Endodermal cell (in vitro differentiated cells): ENCODE data around the gene PRKAG2. TPM values are rescaled to one million over a fixed set of nuclear protein-coding genes. Genes with fewer than 3 reads are reported as not detected.

Source experiments
- DNase-seq: peaks from one replicate; pipeline ENCODE4 v3.0.0-alpha.2; 2017
- H3K27ac ChIP-seq: 2 replicates; pipeline ENCODE4 v1.5.1; 2013; ENCODE audit warnings: mild to moderate bottlenecking, low read depth, low read length, moderate library complexity
- H3K27me3 ChIP-seq: 2 replicates; pipeline ENCODE4 v1.6.1; 2013; ENCODE audit warnings: mild to moderate bottlenecking, low read length, moderate library complexity; ENCODE audit not compliant: insufficient read depth, control insufficient read depth, poor library complexity, severe bottlenecking
- H3K36me3 ChIP-seq: 2 replicates; pipeline ENCODE4 v1.7.0; 2013; ENCODE audit warnings: mild to moderate bottlenecking, low read length, moderate library complexity; ENCODE audit not compliant: control insufficient read depth, insufficient read depth
- H3K4me1 ChIP-seq: one replicate; pipeline ENCODE4 v1.7.0; 2013; ENCODE audit warnings: low read length; ENCODE audit not compliant: control insufficient read depth, insufficient read depth
- H3K4me3 ChIP-seq: 2 replicates; pipeline ENCODE4 v1.5.1; 2013; ENCODE audit warnings: mild to moderate bottlenecking, low read length, moderate library complexity
- H3K9ac ChIP-seq: 2 replicates; pipeline ENCODE4 v1.6.1; 2013; ENCODE audit warnings: mild to moderate bottlenecking, low read length, moderate library complexity; ENCODE audit not compliant: poor library complexity, severe bottlenecking; ENCODE audit errors: extremely low read depth
- H3K9me3 ChIP-seq: 2 replicates; pipeline ENCODE4 v1.6.1; 2013; ENCODE audit warnings: mild to moderate bottlenecking, low read length, moderate library complexity; ENCODE audit not compliant: control insufficient read depth
- H3K27ac Mint-ChIP-seq: 2 replicates; pipeline ENCODE4 v1.8.0; 2020; ENCODE audit warnings: mixed read lengths
- H3K27me3 Mint-ChIP-seq: 2 replicates; pipeline ENCODE4 v1.8.0; 2021; ENCODE audit warnings: mild to moderate bottlenecking, mixed read lengths; ENCODE audit not compliant: insufficient read depth
- H3K36me3 Mint-ChIP-seq: 2 replicates; pipeline ENCODE4 v1.8.0; 2020; ENCODE audit warnings: low read depth, mixed read lengths
- H3K4me1 Mint-ChIP-seq: 2 replicates; pipeline ENCODE4 v1.8.0; 2020; ENCODE audit warnings: mixed read lengths
- H3K4me3 Mint-ChIP-seq: 2 replicates; pipeline ENCODE4 v1.8.0; 2020; ENCODE audit warnings: mild to moderate bottlenecking, moderate library complexity, mixed read lengths
- H3K9me3 Mint-ChIP-seq: 2 replicates; pipeline ENCODE4 v1.8.0; 2020; ENCODE audit warnings: mild to moderate bottlenecking, mixed read lengths
- CTCF ChIP-seq: fragments of 200-600 bp; sonication (generic); conservative IDR thresholded peaks from 2 replicates; pipeline ENCODE4 v1.5.0; 2021; ENCODE audit warnings: antibody characterized with exemption, mild to moderate bottlenecking
- WGBS, 2 experiments: methylation state at CpG; one replicate each; pipeline versions ENCODE4 v1.1.5 to v1.1.7; 2013; ENCODE audit warnings: missing lambda C conversion rate in 2 of 2, mixed read lengths in 1 of 2; ENCODE audit not compliant: insufficient coverage in 1 of 2, insufficient read length in 1 of 2; 5-methylcytosine and 5-hydroxymethylcytosine counted together
- total RNA-seq, 2 donors: library from RNA; stranded (reverse); fragmentation: NEBNext Ultra II Directional in 1 of 2; extraction: Animal tissue kit (Norgen Biotek cat#: 25700) in 1 of 2; gene quantifications; 2 replicates in 1 of 2; 3 replicates in 1 of 2; pipeline ENCODE4 v1.2.1, GENCODE V29; 2021

Gene PRKAG2
- total RNA-seq, 2 donors from 2014 or later: 17.2 to 20.7 TPM

GRCh38 chr7:151728746-151729145 lies 148.2 kb downstream of the PRKAG2 start:
- Histone ChIP-seq H3K27me3 (no peaks in the 10 kb centered on the region), H3K9ac (no peak overlapping the region), H3K27ac (no peak overlapping the region), H3K4me3 (no peak overlapping the region), H3K36me3 (no peaks in the 10 kb centered on the region), H3K4me1 (peaks cover 6% of the 10 kb centered on the region), H3K9me3 (no peaks in the 10 kb centered on the region)
- Mint-ChIP-seq H3K9me3 (no peaks in the 10 kb centered on the region), H3K4me3 (no peak overlapping the region), H3K27me3 (no peaks in the 10 kb centered on the region), H3K27ac (no peak overlapping the region), H3K4me1 (peaks cover 8% of the 10 kb centered on the region), H3K36me3 (no peaks in the 10 kb centered on the region)
- DNase-seq: no peak
- TF ChIP-seq CTCF: no peak
- WGBS, 2 experiments: 95 to 98% methylated on average over 7 to 14 of the region's 14 CpGs

GRCh38 chr7:151728286-151728660 lies 148.6 kb downstream of the PRKAG2 start:
- Mint-ChIP-seq H3K4me1 (peaks cover 8% of the 10 kb centered on the region), H3K36me3 (no peaks in the 10 kb centered on the region), H3K9me3 (no peaks in the 10 kb centered on the region), H3K27ac (no peak overlapping the region), H3K27me3 (no peaks in the 10 kb centered on the region), H3K4me3 (no peak overlapping the region)
- peaks cover 6% of the 10 kb centered on the region for H3K4me1 ChIP-seq
- WGBS, 2 experiments: 90 to 92% methylated on average over 7 to 8 of the region's 8 CpGs
- H3K27me3 ChIP-seq: no peaks in the 10 kb centered on the region
- no peak overlapping the region for H3K27ac ChIP-seq
- H3K4me3 ChIP-seq: no peak overlapping the region
- no peak for DNase-seq
- H3K9ac ChIP-seq: no peak overlapping the region
- H3K9me3 ChIP-seq: no peaks in the 10 kb centered on the region
- no peaks in the 10 kb centered on the region for H3K36me3 ChIP-seq
- TF ChIP-seq CTCF: no peak

- Histone ChIP-seq H3K4me1 (peaks cover 6% of the 10 kb centered on the region), H3K9me3 (no peaks in the 10 kb centered on the region), H3K36me3 (no peaks in the 10 kb centered on the region), H3K27me3 (no peaks in the 10 kb centered on the region), H3K27ac (no peak overlapping the region), H3K9ac (no peak overlapping the region), H3K4me3 (no peak overlapping the region)
- no peaks in the 10 kb centered on the region for H3K9me3 Mint-ChIP-seq
- H3K4me3 Mint-ChIP-seq: no peak overlapping the region
- H3K36me3 Mint-ChIP-seq: no peaks in the 10 kb centered on the region
- no peak for TF ChIP-seq CTCF
- DNase-seq: no peak
- H3K27me3 Mint-ChIP-seq: no peaks in the 10 kb centered on the region
- 82 to 86% methylated on average over 8 to 18 of the region's 18 CpGs for WGBS, 2 experiments
- H3K27ac Mint-ChIP-seq: no peak overlapping the region
- peaks cover 8% of the 10 kb centered on the region for H3K4me1 Mint-ChIP-seq
These were observed 149.2 kb downstream of the PRKAG2 start for GRCh38 chr7:151727579-151728285.
